ENCODE data around the gene CHRM2.

DNA sequence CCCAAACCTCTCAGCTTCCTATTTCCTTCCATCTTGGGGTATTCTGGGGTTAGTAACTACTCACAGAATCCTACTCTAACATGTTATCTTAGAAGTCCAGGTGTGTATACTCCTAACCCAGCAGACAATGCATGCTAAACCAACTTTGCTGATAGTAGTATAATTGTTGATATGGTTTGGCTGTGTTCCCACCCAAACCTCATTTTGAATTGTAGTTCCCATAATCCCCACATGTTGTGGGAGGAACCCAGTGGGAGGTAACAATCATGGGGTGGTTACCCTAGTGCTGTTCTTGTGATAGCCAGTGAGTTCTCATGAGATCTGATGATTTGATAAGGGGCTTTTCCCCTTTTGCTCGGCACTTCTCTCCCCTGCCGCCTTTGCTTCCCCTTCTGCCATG is 135.1 kb downstream of the CHRM2 start:
- TF ChIP-seq, protein P1, sequence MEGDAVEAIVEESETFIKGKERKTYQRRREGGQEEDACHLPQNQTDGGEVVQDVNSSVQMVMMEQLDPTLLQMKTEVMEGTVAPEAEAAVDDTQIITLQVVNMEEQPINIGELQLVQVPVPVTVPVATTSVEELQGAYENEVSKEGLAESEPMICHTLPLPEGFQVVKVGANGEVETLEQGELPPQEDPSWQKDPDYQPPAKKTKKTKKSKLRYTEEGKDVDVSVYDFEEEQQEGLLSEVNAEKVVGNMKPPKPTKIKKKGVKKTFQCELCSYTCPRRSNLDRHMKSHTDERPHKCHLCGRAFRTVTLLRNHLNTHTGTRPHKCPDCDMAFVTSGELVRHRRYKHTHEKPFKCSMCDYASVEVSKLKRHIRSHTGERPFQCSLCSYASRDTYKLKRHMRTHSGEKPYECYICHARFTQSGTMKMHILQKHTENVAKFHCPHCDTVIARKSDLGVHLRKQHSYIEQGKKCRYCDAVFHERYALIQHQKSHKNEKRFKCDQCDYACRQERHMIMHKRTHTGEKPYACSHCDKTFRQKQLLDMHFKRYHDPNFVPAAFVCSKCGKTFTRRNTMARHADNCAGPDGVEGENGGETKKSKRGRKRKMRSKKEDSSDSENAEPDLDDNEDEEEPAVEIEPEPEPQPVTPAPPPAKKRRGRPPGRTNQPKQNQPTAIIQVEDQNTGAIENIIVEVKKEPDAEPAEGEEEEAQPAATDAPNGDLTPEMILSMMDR (IDR thresholded peaks at IDR 0.05), result no peak
- TF ChIP-seq POLR2AphosphoS5 (IDR thresholded peaks at IDR 0.05) (no peak), POLR2A (IDR thresholded peaks at IDR 0.05; ENCODE audit: low read depth) (no peak)
